HG02623 (cell line): ENCODE data around the gene RABAC1.
A peak's percentile ranks its signal among the peaks of the same experiment; 100 is the strongest.

Experiments
- ATAC-seq: cut with Tn5 transposase; IDR thresholded peaks from one replicate; pipeline ENCODE4 v1.9.1; 2021; ENCODE audit warnings: moderate library complexity; ENCODE audit not compliant: unreplicated experiment

RABAC1 gene

GRCh38 chr19:41990028-41990427 lies 30.9 kb upstream of the RABAC1 start:
- no peak for ATAC-seq

GRCh38 chr19:41988947-41989346 lies 29.8 kb upstream of the RABAC1 start:
- no peak for ATAC-seq

- ATAC-seq: no peak
These were observed 28.2 kb upstream of the RABAC1 start for GRCh38 chr19:41987141-41987860.

- ATAC-seq: no peak
These were observed 25.8 kb upstream of the RABAC1 start for GRCh38 chr19:41984961-41985360.

GRCh38 chr19:41981724-41982123 lies 22.6 kb upstream of the RABAC1 start:
- no peak for ATAC-seq

GRCh38 chr19:41978470-41978869 lies 19.3 kb upstream of the RABAC1 start:
- ATAC-seq: no peak

- no peak for ATAC-seq
These were observed 18.8 kb upstream of the RABAC1 start for GRCh38 chr19:41977916-41978315.

- no peak for ATAC-seq
These were observed 15.5 kb upstream of the RABAC1 start for GRCh38 chr19:41974652-41975051.

- no peak for ATAC-seq
These were observed 12.2 kb upstream of the RABAC1 start for GRCh38 chr19:41971363-41971762.

GRCh38 chr19:41969772-41970458 lies 10.8 kb upstream of the RABAC1 start:
- no peak for ATAC-seq

GRCh38 chr19:41968751-41969595 lies 9.9 kb upstream of the RABAC1 start:
- no peak for ATAC-seq

- no peak for ATAC-seq
These were observed 8.1 kb upstream of the RABAC1 start for GRCh38 chr19:41967054-41967783.

- no peak for ATAC-seq
These were observed 6.0 kb upstream of the RABAC1 start for GRCh38 chr19:41965106-41965505.

- no peak for ATAC-seq
These were observed 1.9 kb upstream of the RABAC1 start for GRCh38 chr19:41960973-41961372.

GRCh38 chr19:41958367-41959055 lies 610 bp downstream of the RABAC1 start:
- ATAC-seq: peak; percentile 40

GRCh38 chr19:41957838-41958366 lies 1.2 kb downstream of the RABAC1 start:
- no peak for ATAC-seq

GRCh38 chr19:41957161-41957837 lies 1.8 kb downstream of the RABAC1 start:
- no peak for ATAC-seq

GRCh38 chr19:41956621-41957020 lies 2.5 kb downstream of the RABAC1 start:
- no peak for ATAC-seq

- no peak for ATAC-seq
These were observed 3.6 kb downstream of the RABAC1 start for GRCh38 chr19:41955521-41955920.
